GM21786 (cell line): ENCODE measurements around the gene FOXO3.

Experiments used
- ATAC-seq: cut with Tn5 transposase; IDR thresholded peaks from one replicate; pipeline ENCODE4 v1.9.1; 2021; ENCODE audit not compliant: unreplicated experiment

The FOXO3 gene

GRCh38 chr6:108733706-108734265 lies 173.1 kb downstream of the FOXO3 start:
- no peak for ATAC-seq
